HT-29 (cell line): ENCODE results near the gene JAK1. TPM values are rescaled to one million over a fixed set of nuclear protein-coding genes. Genes with fewer than 3 reads are reported as not detected.

Source experiments
- DNase-seq: peaks from one replicate; pipeline ENCODE4 v3.0.0-alpha.2; 2015; ENCODE audit warnings: low spot score
- total RNA-seq: library from RNA; depleted of rRNA; stranded (reverse); fragments of >200 nt; shearing (Covaris generic); gene quantifications from 2 replicates; pipeline ENCODE4 v1.2.3, GENCODE V29; 2014

Gene JAK1
- total RNA-seq, 1 experiment from 2014 or later, result 29.1 TPM

DNA sequence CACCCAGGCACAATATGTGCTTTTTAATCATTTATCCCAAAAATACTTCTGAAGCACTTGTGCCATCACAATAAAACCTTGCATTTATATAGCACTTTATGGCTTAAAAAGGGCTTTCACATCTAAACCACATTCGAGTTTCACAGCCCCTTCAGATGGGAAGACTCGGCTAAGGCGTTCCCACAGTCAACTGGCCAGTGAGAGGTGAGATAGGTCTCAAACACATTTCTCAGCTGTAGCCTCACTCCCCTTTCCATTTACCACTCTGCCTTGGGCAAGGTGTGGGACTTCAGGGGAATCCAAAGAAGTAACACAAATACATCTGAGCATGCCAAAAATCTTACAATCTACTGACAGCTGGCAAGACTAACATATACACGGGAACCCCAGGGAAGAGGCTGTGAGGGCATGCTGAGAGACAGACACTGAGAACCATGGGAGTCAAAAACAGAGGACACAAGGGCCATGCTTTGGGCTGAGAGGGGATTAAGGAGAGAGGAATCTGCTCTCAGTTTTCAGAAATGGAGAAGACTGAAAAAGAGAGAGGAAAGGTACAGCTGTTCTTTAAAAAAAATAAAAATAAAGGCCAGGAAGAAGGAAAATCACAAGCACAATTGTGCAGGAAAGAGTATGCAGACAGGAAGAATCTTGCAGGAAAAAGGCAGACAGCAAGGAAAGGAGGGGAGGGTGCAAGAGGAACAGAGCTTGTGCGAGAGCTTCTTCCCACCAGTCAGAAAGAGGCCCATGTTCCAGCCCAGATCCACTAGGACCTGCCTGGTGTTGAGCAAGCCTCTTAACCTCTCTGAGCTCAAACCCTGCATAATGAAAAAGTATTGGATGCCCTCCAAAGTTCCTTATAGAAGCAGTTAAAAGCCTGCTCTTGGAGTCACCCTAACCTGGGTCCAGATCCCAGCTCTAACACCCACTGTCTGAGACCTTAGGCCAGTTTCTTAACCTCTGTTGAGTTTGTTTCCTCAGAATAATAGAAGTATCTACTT is 73.5 kb downstream of the JAK1 start:
- no peak for DNase-seq

DNA sequence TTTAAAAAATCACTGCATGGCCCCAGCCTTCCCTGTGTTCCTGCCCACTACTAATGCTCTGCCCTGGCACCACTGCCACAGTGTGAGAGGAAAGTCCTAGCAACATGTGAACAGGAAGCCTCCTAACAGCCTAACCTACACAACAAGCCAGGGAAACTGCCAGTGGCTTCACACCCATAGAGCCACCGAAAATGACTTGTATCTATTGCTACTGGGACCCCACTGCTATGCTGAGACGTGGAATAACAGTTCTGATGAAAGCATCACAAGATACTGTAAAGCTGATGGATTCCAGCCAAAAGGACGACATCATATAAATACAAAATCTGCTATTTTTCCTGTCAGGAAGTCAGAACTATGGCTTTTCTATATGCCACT is 74.9 kb downstream of the JAK1 start:
- no peak for DNase-seq

DNA sequence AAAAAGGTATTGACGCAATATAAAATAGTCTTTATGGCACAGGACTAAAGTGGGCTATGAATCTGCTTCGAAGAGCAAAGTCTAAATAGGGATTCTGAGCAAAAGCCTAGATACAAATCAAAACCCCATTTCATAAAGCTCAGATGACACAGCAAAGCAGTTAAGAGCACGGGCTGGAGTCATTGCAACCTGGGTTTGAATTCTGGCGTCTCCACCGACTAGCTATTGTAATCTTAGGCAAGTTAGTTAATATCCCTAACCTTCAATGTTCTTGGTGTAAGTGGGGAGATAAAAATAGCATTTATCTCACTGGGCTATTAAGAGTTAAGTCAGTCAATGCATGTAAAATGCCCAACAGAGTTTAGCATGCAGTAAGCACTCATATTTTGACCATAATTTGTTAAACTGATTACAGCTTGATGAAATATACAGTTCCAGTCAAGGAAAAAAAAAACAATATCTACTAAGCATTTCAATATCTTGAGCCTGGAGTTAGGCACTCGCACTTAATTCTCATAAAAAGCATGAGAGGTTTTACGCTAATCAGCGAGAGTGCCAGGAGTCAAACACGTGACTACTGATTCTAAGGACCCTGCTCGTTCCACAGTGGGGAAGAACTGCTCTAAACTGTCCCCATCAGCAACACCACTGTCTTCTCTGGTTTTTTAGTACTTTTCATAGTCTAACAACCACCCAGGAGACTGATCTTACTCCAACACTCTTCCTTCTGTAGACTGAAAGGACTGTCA is 75.5 kb downstream of the JAK1 start:
- no peak for DNase-seq

DNA sequence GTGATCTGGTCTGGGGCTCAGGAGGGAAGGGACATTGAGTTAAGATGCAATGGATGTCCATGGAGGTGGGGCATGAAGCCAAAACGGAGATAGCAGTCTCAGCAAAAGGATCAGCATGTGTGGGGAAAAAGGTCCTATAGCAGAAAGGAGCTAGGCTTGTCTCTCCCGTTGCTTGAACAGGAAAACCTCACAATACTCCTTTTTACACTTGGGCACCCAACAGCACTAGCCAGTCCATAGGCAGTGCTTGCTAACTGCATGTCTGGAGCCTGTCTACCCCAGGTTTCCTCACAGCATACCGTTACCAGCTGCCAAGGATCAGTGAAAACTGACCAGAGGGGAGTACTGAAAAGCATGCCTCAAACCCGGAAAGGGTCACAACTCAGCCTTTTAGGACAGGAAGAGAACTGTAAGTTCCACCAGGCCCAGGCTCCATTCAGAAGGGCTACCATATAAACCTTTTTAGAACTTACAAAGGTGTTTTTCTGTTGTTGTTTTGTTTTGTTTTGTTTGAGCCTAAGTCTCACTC is 78.6 kb downstream of the JAK1 start:
- DNase-seq, result no peak

DNA sequence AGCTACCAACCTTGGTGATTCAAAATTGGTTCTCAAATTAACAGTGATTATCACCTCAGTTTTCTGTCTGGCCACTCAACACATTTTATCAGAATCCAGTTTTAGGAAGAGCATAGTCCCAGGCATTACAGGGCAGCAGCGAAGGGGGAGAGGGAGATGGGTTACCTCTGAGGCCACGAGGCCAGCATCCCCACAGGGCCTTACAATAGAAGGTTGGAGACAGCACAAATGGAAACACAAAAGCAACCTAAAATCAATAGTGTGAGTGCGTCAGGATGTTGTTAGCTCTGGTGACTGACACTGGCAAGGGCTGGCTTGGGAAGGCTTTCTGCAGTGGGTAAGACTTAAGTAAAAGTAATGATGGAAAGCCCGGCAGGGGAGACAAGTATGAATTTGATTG is 79.5 kb downstream of the JAK1 start:
- no peak for DNase-seq

DNA sequence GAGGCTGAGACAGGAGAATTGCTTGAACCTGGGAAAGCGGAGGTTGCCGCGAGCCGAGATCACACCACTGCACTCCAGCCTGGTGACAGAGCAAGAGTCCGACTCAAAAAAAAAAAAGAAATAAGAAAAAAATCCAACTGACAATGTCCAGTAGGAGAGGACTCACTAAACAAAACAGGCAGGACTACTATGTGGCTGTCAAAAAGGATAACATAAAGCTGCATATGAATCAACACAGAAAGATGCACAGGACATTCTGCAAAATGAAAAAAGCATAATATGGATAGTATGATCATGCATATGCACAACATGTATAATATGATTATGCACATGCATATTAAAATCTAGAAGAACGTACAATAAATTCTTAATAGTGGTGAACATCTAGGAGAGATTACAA is 80.7 kb downstream of the JAK1 start:
- DNase-seq, result no peak

DNA sequence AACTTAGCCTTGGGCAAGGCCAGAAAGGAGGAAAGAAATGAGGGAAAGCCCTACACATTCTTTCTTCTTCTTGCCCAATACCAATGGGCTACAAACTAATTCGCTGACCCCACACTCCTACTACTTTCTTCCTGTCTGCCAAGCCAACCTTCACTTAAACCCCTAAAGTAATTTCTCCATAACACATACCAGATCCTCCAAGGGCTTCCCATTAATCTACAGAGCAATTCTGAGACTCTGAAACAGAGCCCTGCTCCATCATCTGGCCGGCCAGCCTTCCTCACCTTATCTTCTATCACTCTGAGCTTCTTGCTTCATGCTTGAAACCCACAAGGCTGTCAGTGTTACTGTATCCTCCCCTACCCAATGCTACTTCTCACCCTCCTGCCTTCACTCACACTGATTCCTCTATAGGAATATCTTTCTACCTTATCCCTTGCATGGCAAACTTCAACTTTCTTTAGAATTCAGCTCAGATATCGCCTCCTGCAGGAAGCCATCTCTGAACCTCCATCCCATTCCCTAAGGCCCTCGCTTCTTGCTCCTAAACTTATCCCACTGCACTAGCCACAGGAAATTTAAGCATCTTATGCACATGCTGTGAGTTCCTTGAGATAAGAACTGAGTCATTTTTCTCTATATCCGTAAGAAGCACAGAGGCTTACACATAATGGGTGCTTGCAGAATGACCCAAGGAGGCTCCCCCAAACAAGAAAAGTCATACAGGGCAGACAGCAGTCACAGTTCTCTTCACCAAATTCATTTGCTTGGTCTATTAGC is 81.9 kb downstream of the JAK1 start:
- no peak for DNase-seq

DNA sequence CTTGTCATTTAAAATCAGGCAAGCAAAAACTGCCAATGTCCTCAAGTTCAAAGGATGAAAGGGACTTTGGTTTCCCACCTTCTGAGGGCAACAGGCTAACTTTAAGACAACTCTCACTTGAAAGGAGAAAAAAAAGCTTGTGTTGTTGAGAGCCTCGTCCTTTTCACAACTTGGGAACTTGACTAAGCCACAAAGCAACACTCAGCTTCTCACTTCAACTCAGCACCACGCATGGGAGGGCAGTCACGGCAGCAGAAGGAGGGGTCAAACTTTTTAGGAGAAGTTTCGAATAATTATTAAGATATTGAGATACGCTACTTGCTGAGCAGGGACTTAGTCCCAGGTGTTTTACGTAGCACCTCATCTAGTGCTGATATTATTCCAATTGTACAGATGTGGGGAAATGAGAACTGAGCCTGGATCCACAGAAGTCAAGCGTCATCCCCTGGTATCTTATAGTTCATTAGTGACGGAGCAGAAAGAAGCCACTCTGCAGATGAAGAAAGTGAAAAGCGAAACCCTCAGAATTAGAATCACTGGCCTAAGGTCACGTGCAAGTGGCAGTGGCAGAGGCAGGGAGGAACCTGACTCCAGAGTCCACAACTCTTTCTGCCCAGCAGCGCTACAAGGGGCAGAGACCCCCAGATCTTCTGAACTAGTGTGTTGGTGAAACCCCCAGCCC is 83.6 kb downstream of the JAK1 start:
- no peak for DNase-seq

DNA sequence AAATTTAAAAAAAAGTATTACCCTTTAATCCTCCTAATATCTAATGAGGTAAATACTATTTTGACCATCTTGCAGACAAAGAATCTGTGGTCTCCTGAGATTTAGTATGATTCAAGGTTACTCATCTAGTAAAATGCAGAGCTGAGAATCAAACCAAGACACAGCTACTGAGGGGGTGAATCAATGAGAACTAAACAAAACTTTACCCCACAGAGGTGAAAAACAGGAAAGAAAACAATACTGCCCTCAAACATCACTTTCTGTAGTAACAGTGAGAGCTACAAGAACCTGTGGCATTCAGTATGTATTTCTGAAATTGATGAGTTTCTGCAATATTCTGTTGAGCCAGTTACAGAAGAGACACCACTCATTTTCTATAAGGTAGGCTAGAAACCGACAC is 85.1 kb downstream of the JAK1 start:
- DNase-seq, result no peak

DNA sequence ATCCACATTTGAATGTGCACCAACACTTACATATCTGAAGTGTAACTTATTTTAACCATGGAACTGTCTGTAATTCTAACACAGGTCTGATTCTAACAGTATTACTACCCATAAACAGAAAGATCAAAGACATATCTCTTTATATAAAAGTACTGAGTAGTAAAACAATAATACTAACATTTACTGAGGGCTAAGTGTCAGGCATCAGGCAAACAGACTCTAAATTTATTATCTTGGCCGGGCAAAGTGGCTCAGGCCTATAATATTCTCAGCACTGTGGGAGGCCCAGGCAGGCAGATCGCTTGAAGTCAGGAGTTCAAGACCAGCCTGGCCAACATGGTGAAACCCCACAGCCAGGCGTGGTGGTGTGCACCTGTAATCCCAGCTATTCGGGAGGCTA is 85.9 kb downstream of the JAK1 start:
- no peak for DNase-seq

DNA sequence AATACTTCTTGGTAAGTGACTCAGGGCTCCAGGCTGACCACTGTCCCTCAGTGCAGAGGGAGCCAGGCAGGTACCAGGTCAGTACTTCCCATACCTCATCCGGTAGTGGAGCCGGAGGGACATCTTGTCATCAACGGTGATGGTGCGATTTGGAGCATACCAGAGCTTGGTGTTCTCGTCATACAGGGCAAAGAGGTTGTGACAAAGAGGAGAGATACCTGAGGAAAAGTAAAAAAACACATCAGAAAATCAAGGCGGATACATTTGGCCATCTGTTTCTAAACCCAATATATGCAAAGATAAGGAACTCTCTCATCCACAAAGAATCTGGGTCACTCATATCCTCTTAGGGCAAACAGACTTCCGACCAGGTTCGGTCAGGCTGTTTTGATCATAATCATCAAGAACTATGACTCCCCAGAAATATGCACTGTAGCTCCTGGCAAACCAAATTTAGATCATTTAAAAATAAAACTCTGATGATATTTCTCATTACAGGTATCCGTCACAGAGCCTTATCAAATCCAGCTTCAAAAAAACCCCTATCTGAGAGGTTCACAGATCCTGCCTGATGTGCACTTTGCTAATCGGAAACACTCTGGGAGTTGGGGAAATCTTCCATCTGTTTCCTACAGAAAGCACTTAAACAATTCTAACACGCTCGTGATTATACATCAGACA is 87.3 kb downstream of the JAK1 start:
- no peak for DNase-seq

DNA sequence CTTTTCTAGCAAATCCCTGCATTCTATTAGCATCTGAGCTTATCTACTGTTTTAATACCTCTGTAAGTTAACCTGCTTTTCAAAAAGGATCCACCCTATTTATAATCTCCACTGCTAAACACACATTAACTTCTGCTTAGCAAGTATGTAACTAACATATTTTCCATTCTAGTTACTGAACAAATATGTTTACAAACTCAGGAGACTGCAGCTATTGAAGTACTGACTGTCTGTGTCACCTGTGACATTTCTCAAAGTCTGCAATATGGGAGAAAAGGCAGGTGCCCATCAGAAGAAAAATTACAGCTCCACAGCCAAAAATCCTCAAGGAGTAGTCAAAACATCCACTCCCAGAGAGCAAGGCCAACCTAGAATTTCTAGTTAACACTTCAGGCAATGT is 88.3 kb downstream of the JAK1 start:
- DNase-seq, result no peak

DNA sequence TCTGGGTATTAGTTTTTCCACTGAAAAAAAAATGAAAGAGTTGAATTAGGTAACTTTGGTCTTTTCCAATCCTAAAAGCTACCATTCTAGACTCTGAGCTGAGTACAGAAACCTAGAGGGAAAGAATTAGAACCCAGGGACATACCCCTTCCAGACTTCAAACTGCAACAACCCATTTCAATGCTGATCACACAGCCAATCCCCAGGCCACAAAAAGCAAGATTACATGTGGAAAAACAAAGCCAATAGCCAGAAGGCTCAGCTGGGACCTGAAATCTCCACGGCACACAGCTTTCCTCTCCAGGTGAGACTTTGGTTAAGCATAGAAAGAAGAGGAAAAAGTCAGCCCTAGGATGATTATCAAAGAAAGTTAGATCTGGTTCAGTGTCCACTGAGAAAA is 88.8 kb downstream of the JAK1 start:
- DNase-seq, result no peak

DNA sequence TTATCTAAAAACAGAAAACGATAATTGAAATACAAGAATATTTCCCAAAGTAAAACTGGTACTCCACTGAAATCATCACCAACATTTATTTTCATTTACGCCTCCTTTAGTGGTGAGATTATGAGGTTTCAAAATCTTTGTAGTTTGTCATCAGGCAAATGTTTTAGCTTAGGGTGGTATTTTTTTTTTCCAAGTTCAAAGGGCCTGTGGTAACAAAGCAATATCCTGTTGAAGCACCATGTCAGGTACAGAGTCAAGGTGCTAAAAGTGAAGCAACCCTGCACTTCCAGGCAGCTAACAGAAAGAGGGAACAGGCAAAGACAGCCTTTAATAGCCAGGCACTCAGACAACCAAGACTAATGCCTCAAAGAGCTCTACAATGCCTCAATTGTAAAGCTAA is 89.2 kb downstream of the JAK1 start:
- DNase-seq, result no peak

DNA sequence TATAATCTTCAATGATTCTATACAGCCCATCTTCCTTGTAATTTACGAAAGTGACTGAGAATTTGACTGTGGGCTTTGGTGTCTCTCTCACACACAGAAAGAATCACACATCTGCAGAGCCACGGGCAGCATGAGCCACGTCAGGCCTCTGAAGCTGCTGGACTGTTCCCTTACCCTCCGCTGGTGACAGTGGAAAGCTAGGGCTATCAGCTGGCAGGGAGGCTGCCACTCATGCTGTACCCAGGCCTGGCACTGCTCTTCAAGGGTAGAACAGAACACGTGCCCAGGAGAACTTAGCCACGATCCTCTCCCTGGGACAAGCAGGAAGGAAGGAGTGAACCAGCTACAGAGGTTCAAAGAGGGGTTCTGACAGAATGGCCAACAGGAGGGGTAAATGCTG is 90.7 kb downstream of the JAK1 start:
- DNase-seq, result no peak

DNA sequence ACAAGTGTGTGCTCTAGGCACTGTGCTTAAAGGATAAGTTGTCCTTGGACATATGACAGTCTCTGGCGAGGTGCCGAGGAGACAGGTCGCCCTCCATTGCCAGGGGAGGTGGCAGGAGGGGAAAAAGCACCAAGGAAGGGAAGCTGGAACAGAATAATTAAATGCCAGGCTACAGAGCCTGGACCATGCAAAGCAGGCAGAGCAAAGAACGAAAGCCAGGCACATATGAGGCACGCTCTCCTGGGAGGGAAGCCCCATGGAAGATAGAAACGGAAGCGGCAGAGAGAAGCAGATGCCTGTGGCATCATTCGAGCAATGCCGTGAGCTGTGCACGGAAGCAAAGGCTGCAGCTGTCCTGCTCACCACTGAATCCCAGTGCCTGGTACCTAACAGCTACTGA is 91.2 kb downstream of the JAK1 start:
- no peak for DNase-seq

DNA sequence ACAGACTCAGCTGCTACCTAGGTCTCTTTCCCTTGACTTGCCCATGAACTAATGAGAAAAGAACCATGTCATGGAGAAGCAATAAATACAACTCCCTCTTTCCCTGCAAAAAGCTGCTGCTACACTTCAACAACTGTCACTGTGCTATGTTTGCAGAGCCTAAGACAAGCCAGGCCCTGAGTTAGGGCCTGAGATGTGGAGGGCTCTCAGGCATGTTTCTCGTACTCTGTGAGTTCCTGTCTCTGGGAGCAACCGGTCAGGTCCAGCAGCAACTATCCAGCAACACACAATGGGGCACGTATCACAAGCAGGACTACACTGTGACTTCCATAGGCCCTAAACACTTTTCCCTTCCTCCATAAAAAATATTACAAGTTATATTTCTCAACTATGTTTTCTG is 91.7 kb downstream of the JAK1 start:
- DNase-seq, result no peak

DNA sequence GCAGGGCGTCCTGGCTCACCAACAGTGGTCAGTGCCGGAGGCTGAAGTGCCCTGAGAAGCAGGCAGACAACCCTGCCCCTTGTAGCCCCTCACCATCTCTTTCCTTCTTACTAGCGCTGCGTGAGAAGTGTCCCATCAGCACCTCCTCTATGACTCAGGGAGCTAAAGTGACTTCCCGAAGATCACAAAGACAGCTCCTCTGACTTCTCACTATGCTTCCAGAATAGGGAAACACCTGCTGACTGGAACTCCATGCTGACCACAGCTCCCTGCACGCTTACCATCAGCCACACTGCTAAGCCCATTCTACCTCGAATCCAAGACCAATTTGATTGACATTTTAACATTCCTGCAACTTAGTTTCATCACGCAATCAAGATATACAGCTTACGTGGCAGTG is 92.8 kb downstream of the JAK1 start:
- DNase-seq, result no peak

DNA sequence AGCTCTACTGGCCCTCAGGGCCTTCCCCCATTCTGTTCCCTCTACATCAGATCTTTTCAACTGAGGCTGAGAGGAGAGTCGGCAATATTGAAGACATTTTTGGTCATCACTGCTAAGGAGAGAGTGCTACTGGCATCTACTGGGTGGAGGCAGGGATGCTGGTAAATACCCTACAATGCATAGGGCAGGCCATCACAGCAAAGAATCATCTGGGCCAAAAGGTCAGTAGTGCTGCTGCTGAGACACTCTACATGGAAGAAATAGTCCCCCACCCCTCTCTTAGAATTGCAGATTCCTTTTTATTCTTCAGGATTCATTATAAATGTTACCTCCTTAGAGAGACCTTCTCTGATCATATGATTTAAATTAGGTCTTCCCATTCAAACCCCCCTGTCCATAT is 94.3 kb downstream of the JAK1 start:
- DNase-seq, result no peak

DNA sequence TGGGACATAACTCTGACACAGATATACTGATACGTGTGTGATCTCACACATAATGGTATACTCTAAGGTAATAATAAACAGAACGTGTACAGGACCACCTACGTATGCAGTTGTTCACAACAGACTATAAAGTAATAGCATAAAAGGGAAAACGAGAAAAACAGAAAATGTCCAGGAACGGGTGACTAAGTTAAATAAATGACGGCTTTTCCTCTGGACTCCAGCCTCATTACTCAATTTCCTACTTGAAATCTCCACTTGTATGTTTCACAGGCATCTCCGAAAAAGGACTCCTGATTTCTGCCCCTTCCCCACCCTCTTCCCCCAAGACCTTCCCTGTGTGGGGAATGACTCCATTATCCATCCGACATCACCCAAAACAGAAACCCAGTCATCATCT is 95.1 kb downstream of the JAK1 start:
- no peak for DNase-seq

DNA sequence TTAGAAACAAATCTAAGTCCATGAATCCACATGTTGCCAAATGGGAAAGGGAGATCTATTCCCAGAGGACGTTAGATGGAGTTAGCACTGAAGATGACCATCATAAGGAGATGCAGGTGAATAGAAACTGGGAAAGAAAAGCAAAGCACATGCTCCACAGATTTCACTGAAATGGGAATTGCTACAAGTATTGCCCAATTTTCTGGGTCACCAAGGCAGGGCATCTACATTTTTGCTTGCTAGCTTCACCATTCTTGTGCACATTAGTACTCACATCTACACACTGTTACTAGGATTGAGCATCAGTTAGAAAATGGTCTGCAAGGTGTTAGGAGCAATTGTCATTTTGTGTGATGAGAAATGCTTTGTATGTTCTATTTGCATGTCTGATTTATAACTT is 99.1 kb downstream of the JAK1 start:
- DNase-seq, result no peak
